GM19193 (cell line): Measurements from ENCODE around the gene SUV39H1.

ENCODE experiments used
- POLR2A ChIP-seq: IDR thresholded peaks from 4 replicates; pipeline ENCODE4 v1.6.1; 2011; ENCODE audit not compliant: insufficient read depth, insufficient read length; ENCODE audit errors: extremely low read depth

The SUV39H1 gene

GRCh38 chrX:48696301-48696908, at the start of gene SUV39H1:
Gene SUV39H1 (plus strand): TSS chrX:48696734. CDS start chrX:48696785, 51 bp downstream.
- peak; percentile 75 for TF ChIP-seq POLR2A

- no peak for TF ChIP-seq POLR2A
Observed at GRCh38 chrX:48648336-48648751, 48.2 kb upstream of the SUV39H1 start.

- TF ChIP-seq POLR2A: no peak
Observed at GRCh38 chrX:48649102-48649501, 47.4 kb upstream of the SUV39H1 start.

GRCh38 chrX:48663241-48663640, 33.3 kb upstream of the SUV39H1 start:
- no peak for TF ChIP-seq POLR2A

GRCh38 chrX:48664156-48664555, 32.4 kb upstream of the SUV39H1 start:
- TF ChIP-seq POLR2A: no peak

GRCh38 chrX:48665991-48666390, 30.5 kb upstream of the SUV39H1 start:
- TF ChIP-seq POLR2A: no peak

- TF ChIP-seq POLR2A: no peak
Observed at GRCh38 chrX:48666649-48667048, 29.9 kb upstream of the SUV39H1 start.

GRCh38 chrX:48667509-48667908, 29.0 kb upstream of the SUV39H1 start:
- TF ChIP-seq POLR2A: no peak

- peak; percentile 73 for TF ChIP-seq POLR2A
Observed at GRCh38 chrX:48676106-48676892, 20.2 kb upstream of the SUV39H1 start.

- no peak for TF ChIP-seq POLR2A
Observed at GRCh38 chrX:48676893-48677270, 19.7 kb upstream of the SUV39H1 start.

GRCh38 chrX:48677516-48677915, 19.0 kb upstream of the SUV39H1 start:
- no peak for TF ChIP-seq POLR2A

GRCh38 chrX:48681539-48682183, 14.9 kb upstream of the SUV39H1 start:
- TF ChIP-seq POLR2A: no peak

GRCh38 chrX:48683411-48683982, 13.0 kb upstream of the SUV39H1 start, which contains the start of gene WAS:
Gene WAS (plus strand): TSS chrX:48683799. CDS start chrX:48683854, 55 bp downstream.
- peak; percentile 60 for TF ChIP-seq POLR2A

- no peak for TF ChIP-seq POLR2A
Observed at GRCh38 chrX:48684134-48684533, 12.4 kb upstream of the SUV39H1 start.

- TF ChIP-seq POLR2A: no peak
Observed at GRCh38 chrX:48685416-48685815, 11.1 kb upstream of the SUV39H1 start.

- no peak for TF ChIP-seq POLR2A
Observed at GRCh38 chrX:48688531-48689150, 7.9 kb upstream of the SUV39H1 start.
